Brain microvascular endothelial cell (primary cell): ENCODE data around the gene KANSL1.

Experiments used
- DNase-seq: peaks from one replicate; pipeline ENCODE4 v3.0.0-alpha.2; 2020
- H3K27ac ChIP-seq: fragments of 250-450 bp; sonication (Bioruptor Pico); 2 replicates; pipeline ENCODE4 v1.5.1; 2020; ENCODE audit warnings: mild to moderate bottlenecking, moderate library complexity
- H3K27me3 ChIP-seq: fragments of 250-450 bp; sonication (Bioruptor Pico); replicated peaks from 2 replicates; pipeline ENCODE4 v1.5.1; 2020; ENCODE audit warnings: mild to moderate bottlenecking
- H3K36me3 ChIP-seq: fragments of 250-450 bp; sonication (Bioruptor Pico); replicated peaks from 2 replicates; pipeline ENCODE4 v1.5.1; 2020; ENCODE audit warnings: mild to moderate bottlenecking
- H3K4me3 ChIP-seq: 2 replicates; pipeline ENCODE4 v1.5.1; 2011; ENCODE audit warnings: low read depth, mild to moderate bottlenecking, control low read depth, low read length, moderate library complexity
- CTCF ChIP-seq: IDR thresholded peaks from 2 replicates; pipeline ENCODE4 v1.5.1; 2011; ENCODE audit warnings: low read depth, mild to moderate bottlenecking, moderate library complexity, low read length, control low read depth, inconsistent platforms; ENCODE audit errors: missing control alignments
- in situ Hi-C: cut with HindIII; loops from 2 replicates; pipeline ENCODE4 v1.10.0; 2017; ENCODE audit warnings: low sequenced_read_pairs, low pct_ligation_motif_present

The KANSL1 gene

GRCh38 chr17:46074540-46074939, 118.7 kb downstream of the KANSL1 start:
- no peak for TF ChIP-seq CTCF
- no peaks in the 10 kb centered on the region for H3K27me3 ChIP-seq
- no peak for DNase-seq
- H3K36me3 ChIP-seq = peaks cover under 1% of the 10 kb centered on the region
- no peak overlapping the region for H3K27ac ChIP-seq
- no peak overlapping the region for H3K4me3 ChIP-seq
- in situ Hi-C loops = no loop called here

DNA sequence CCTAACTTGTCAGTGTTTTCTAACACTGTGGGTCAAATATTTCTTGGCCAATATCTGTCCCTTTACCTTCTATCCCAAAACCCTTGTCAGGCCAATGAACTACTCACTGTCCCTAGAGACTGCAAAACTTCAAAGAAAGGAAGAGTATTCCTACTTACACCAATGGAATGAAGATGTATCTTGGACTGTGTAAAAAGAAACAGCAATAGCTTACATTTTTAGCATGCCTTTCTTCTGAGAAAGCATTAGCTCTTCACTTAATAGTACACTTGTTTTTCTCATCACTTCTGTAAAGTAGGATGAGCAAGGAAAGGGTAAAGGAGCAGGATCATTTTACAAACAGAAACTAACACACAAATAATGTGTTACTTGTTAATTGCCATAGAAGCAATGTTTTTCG, 120.2 kb downstream of the KANSL1 start:
- no peak for TF ChIP-seq CTCF
- no peaks in the 10 kb centered on the region for H3K36me3 ChIP-seq
- in situ Hi-C loops = no loop called here
- H3K27me3 ChIP-seq = no peaks in the 10 kb centered on the region
- no peak overlapping the region for H3K4me3 ChIP-seq
- peak; percentile 21 for DNase-seq
- H3K27ac ChIP-seq = peak overlapping the region; percentile 57

DNA sequence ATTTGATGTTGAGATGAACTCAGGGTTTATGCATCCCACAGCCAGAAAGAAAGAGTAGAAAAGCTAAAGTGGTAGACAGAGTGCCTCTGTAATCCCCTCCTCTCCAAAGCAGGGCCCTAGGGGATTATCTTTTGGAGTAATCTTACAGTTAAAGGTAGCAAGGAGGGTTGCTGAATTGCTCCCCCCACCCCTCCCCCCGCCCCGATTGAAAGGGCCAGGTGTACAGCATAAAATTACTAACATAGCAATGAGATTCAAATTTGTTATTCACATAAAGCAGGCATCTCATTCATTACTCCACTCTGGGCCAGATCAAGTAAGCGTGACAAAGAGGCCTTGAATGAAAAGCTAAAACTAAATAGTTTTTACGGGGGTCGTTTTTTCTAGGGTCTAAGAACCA, 121.4 kb downstream of the KANSL1 start:
- no peaks in the 10 kb centered on the region for H3K36me3 ChIP-seq
- in situ Hi-C loops = no loop called here
- H3K27ac ChIP-seq = no peak overlapping the region
- no peaks in the 10 kb centered on the region for H3K27me3 ChIP-seq
- no peak for DNase-seq
- no peak overlapping the region for H3K4me3 ChIP-seq
- TF ChIP-seq CTCF = no peak

DNA sequence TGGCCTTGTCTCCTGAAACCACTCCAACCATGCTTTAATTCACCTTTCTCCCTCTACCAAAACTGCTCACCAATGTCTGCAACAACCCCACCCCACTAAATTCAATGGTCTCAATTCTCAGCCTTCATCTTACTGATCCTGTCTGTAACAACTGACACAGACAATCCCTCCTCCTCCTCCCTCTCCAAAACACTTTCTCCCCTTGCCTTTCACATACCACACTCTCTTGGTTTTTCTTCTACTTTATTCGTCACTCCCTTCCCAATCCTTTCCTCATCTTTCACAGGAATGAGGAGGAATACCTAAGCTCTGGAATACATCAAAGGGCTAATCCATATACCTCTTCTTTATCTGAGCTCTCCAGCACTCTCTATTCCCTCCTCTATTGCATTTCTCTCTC, 128.8 kb downstream of the KANSL1 start:
- no peak for TF ChIP-seq CTCF
- Histone ChIP-seq H3K4me3 (no peak overlapping the region), H3K36me3 (peaks cover 17% of the 10 kb centered on the region), H3K27ac (no peak overlapping the region), H3K27me3 (no peaks in the 10 kb centered on the region)
- in situ Hi-C loops = no loop called here
- no peak for DNase-seq

DNA sequence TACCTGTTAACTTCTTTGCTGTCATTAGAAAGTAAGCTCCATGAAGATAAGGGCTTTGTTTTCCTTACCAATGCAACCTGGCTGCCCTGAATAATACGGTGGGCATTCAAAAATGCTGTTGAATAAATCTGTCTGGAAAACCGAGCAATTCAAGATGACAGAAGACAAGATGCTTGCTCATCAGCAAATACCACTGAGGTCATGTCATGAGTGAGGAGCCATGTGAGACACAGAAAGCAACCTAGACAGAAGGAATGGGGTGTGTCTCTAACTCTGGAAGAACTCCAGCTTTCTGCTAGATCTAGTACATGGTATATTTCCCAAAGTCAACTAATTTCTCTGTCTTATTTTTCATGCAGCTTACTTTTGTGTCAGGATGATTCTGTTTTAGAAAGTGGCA, 130.0 kb downstream of the KANSL1 start:
- in situ Hi-C loops = no loop called here
- DNase-seq = peak; percentile 86
- Histone ChIP-seq H3K4me3 (no peak overlapping the region), H3K27me3 (no peaks in the 10 kb centered on the region), H3K36me3 (peaks cover 17% of the 10 kb centered on the region), H3K27ac (peak overlapping the region; percentile 66)
- no peak for TF ChIP-seq CTCF

DNA sequence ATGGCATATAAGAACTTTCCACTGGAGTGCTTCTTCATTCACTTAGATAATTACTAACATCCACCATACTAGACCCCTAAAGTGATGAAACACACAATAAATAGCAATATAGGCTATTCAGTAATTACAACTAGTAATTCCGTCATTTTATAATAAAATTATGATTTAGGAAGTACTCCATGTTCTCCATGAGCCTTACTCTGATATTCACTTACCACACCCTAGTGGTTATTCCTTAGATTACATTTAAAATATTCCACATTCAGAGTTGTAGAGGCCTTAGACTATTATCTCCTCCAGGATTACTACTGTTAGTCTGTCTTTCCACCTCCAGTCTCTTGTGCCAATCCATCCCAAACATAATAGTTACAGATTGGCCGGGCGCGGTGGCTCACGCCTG, 131.8 kb downstream of the KANSL1 start:
- TF ChIP-seq CTCF = no peak
- Histone ChIP-seq H3K36me3 (peaks cover 15% of the 10 kb centered on the region), H3K4me3 (no peak overlapping the region), H3K27ac (no peak overlapping the region), H3K27me3 (no peaks in the 10 kb centered on the region)
- in situ Hi-C loops = no loop called here
- DNase-seq = no peak
